ENCODE results near the gene PCDHGC5.

The PCDHGC5 gene

DNA sequence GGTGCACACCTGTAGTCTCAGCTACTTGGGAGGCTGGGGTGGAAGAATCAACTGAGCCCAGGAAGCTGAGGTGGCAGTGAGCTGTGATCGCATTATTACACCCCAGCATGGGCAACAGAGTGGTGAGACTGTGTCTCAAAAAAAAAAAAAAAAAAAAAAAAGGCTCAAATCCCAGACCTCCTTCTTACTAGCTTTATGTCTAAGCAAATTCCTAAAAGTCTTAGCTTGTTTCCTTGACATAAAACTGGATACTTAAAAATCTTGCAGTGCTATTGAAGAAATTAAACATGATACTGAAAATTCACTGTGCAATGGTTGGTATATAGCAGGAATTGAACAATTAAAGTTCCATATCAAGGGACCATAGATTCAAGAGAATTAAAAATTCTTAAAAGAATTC, 45.0 kb downstream of the PCDHGC5 start:
- TF ChIP-seq, protein P1, sequence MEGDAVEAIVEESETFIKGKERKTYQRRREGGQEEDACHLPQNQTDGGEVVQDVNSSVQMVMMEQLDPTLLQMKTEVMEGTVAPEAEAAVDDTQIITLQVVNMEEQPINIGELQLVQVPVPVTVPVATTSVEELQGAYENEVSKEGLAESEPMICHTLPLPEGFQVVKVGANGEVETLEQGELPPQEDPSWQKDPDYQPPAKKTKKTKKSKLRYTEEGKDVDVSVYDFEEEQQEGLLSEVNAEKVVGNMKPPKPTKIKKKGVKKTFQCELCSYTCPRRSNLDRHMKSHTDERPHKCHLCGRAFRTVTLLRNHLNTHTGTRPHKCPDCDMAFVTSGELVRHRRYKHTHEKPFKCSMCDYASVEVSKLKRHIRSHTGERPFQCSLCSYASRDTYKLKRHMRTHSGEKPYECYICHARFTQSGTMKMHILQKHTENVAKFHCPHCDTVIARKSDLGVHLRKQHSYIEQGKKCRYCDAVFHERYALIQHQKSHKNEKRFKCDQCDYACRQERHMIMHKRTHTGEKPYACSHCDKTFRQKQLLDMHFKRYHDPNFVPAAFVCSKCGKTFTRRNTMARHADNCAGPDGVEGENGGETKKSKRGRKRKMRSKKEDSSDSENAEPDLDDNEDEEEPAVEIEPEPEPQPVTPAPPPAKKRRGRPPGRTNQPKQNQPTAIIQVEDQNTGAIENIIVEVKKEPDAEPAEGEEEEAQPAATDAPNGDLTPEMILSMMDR (IDR thresholded peaks at IDR 0.05) = no peak
- no peak for TF ChIP-seq ZFX (IDR thresholded peaks at IDR 0.05; ENCODE audit: borderline replicate concordance)
- no peak overlapping the region for H3K27ac ChIP-seq

DNA sequence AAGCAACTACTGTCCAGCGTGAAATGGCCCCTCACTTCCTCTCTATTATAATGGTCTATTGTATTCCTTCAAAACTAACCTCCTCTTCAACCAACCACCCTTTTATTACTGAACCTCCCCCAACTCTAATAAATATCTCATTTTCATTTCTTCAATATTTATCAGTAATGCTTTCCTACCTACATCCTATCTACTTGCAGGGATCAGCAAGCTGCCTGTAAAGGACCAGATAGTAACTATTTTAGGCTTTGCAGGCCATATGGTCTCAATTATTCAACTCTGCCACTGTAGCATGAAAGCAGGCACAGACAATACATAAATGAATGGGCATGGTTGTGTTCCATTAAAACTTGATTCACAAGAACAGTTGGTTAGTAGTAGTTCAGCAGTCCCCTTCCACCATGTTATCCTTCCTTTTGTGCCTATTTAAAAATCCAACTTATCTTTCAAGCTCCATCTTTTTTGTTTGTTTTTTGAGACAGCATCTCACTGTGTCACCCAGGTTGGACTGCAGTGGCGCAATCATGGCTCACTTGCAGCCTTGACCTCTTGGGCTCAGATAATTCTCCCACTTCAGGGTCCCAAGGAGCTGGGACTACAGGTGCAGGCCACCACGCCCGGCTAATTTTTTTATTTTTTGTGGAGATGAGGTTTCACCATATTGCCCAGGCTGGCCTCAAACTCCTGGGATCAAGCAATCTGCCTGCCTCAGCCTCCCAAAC, 45.8 kb downstream of the PCDHGC5 start:
- no peak overlapping the region for H3K27ac ChIP-seq
- TF ChIP-seq, protein P1 (IDR thresholded peaks at IDR 0.05) = no peak
- TF ChIP-seq ZFX (IDR thresholded peaks at IDR 0.05; ENCODE audit: borderline replicate concordance) = no peak

Data from 22Rv1 (cell line).